ENCODE data around the gene XBP1. TPM values are rescaled to one million over a fixed set of nuclear protein-coding genes. Genes with fewer than 3 reads are reported as not detected.

XBP1 gene
- total and polyA plus RNA-seq, 2 of the 4 experiments (the other 2 are of a cell fraction): 95.0 to 223 TPM

DNA sequence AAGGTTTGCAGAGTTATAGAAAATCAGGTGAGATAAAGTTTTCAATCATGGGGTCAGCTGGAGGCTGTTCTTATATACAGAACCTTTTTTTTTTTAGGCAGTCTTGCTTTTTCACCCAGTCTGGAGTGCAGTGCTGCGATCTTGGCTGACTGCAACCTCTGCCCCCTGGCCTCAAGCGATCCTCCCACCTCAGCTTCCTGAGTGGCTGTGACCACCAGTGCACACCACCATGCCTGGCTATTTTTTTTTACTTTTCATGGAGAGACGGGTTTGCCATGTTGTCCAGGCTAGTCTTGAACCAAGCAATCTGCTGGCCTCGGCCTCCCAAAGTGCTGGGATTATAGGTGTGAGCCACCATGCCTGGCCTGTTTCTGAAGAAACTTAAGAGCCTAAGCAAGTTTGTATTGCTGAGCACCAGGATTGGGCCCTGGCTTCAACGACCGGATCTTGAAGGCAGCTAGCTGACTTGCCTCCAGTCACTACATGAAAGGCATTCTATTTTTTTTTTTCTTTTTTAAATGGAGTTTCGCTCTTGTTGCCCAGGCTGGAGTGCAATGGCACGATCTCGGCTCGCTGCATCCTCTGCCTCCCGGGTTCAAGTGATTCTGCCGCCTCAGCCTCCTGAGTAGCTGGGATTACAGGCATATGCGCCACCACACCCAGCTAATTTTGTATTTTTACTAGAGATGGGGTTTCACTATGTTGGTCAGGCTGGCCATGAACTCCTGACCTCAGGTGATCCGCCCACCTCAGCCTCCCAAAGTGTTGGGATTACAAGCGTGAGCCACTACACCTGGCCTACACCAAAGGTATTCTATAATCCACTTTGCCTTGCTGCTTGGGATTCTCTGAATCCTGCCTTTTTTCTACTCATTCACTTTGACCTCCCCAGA, 7.6 kb downstream of the XBP1 start:
- no peak overlapping the region for H3K14ac ChIP-seq (replicated peaks; ENCODE audit: low read depth, low read length)
- no peak overlapping the region for H2BK5ac ChIP-seq (ENCODE audit: low read depth, low read length, poor library complexity, severe bottlenecking)
- no peak overlapping the region for H4K91ac ChIP-seq (ENCODE audit: insufficient read depth, low read depth, low read length)
- peaks cover 33% of the 10 kb centered on the region for H3K36me3 ChIP-seq (ENCODE audit: control insufficient read depth, insufficient read depth, low read length)
- H4K20me1 ChIP-seq (ENCODE audit: insufficient read depth, low read length): peaks cover 43% of the 10 kb centered on the region
- ATAC-seq (ENCODE audit: low read depth) (peak; percentile 21; the same call in 1 of the 2 replicates), DNase-seq (no peak)
- H3K9me3 ChIP-seq (ENCODE audit: control insufficient read depth, insufficient read depth, low read length): no peaks in the 10 kb centered on the region
- H3K4me3 ChIP-seq (ENCODE audit: insufficient read depth, low read depth, low read length): no peak overlapping the region
- intact Hi-C loops (cut with micrococcal nuclease): loop anchor here (10.0 kb wide), 1 partner anchor 188 kb away; no protein-coding TSS in a partner anchor
- no peak overlapping the region for H4K5ac ChIP-seq (ENCODE audit: low read depth, low read length)
- H2AFZ ChIP-seq (replicated peaks; ENCODE audit: low read length, poor library complexity): no peak overlapping the region
- no peak overlapping the region for H2BK120ac ChIP-seq (ENCODE audit: low read depth, low read length)
- peaks cover 16 to 34% of the 10 kb centered on the region in 2 experiments for H3K79me1 ChIP-seq (ENCODE audit: low read depth in 1 of 2, low read length in 2 of 2)
- no peak overlapping the region for H3K18ac ChIP-seq (ENCODE audit: low read depth, low read length)
- in situ Hi-C loops (cut with MboI; ENCODE audit: low sequenced_read_pairs): no loop called here
- H3K4ac ChIP-seq (ENCODE audit: low read depth, low read length): no peak overlapping the region
- H3K23ac ChIP-seq (ENCODE audit: low read depth, low read length): no peak overlapping the region
- TF ChIP-seq, protein P1, sequence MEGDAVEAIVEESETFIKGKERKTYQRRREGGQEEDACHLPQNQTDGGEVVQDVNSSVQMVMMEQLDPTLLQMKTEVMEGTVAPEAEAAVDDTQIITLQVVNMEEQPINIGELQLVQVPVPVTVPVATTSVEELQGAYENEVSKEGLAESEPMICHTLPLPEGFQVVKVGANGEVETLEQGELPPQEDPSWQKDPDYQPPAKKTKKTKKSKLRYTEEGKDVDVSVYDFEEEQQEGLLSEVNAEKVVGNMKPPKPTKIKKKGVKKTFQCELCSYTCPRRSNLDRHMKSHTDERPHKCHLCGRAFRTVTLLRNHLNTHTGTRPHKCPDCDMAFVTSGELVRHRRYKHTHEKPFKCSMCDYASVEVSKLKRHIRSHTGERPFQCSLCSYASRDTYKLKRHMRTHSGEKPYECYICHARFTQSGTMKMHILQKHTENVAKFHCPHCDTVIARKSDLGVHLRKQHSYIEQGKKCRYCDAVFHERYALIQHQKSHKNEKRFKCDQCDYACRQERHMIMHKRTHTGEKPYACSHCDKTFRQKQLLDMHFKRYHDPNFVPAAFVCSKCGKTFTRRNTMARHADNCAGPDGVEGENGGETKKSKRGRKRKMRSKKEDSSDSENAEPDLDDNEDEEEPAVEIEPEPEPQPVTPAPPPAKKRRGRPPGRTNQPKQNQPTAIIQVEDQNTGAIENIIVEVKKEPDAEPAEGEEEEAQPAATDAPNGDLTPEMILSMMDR (conservative IDR thresholded peaks at IDR 0.05; ENCODE audit: low read depth, low read length): no peak
- no peak for TF ChIP-seq FOS (IDR thresholded peaks at IDR 0.05; ENCODE audit: low read depth, low read length)
- TF ChIP-seq BHLHE40 (IDR thresholded peaks at IDR 0.05; ENCODE audit: low read depth, low read length): no peak
- TF ChIP-seq MAZ (IDR thresholded peaks at IDR 0.05; ENCODE audit: borderline replicate concordance, low read depth, low read length): no peak
- H2BK20ac ChIP-seq (ENCODE audit: low read depth, low read length): no peak overlapping the region
- no peak overlapping the region for H3K56ac ChIP-seq (ENCODE audit: extremely low read depth, insufficient read depth, low read length)
- no peak overlapping the region for H2BK15ac ChIP-seq (ENCODE audit: low read depth, low read length)
- H3K9ac ChIP-seq (ENCODE audit: low read depth, low read length): no peak overlapping the region
- no peak overlapping the region for H4K8ac ChIP-seq (ENCODE audit: low read depth in 2 of 2, low read length in 2 of 2)
- ChIA-PET CTCF (interaction anchor here (0.6 kb wide), 2 partner anchors 10 to 254 kb away, joined by 3 read pairs; no protein-coding TSS in a partner anchor), POLR2A (ENCODE audit: unreplicated experiment) (no interaction called here)
- peaks cover 3% of the 10 kb centered on the region; the same call in 1 of the 2 replicates for H3K4me1 ChIP-seq (ENCODE audit: control insufficient read depth, insufficient read depth, low read length)
- dilution Hi-C loops (cut with HindIII; ENCODE audit: low sequenced_read_pairs, unreplicated experiment): no loop called here
- H3K9me1 ChIP-seq (ENCODE audit: insufficient read depth, low read length): peaks cover 8% of the 10 kb centered on the region; the same call in 1 of the 2 replicates
- WGBS, 2 experiments (ENCODE audit: extremely low coverage in 2 of 2, insufficient read length in 1 of 2): 86% methylated on average over 6 of the region's 15 CpGs; no CpG with 5 or more reads in 1 of the 2 experiments
- no peak overlapping the region for H3K4me2 ChIP-seq (ENCODE audit: low read depth, low read length)
- no peaks in the 10 kb centered on the region for H3K27me3 ChIP-seq (ENCODE audit: control insufficient read depth, insufficient read depth, low read length)
- no TSS peak for BruUV-seq (replicated peaks)
- no peak overlapping the region for H2AK5ac ChIP-seq (ENCODE audit: low read depth, low read length)
- no peak overlapping the region for H3K27ac ChIP-seq (ENCODE audit: insufficient read depth, low read length)
- no peak overlapping the region for H2AK9ac ChIP-seq (replicated peaks; ENCODE audit: low read depth, low read length, poor library complexity)
